ENCODE results near the gene CST8.
A peak's percentile ranks its signal among the peaks of the same experiment; 100 is the strongest.

Gene CST8

DNA sequence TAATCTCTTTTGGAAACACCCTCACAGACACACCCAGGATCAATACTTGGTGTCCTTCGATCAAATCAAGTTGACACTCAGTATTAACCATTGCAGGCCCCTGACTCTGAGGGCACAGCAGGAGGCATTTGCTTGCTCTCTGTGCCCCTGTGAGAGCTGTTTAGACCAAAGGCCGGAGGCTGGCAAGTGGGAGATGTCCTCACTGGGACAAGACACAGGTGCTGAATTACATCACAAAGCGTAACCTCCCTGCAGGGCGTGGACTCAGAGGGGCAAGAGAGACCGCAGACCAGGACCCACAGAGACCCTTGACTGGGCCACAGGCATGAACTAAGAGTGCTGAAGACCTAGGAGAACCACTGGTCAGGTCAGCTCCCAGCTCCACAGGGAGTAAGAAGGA is at the start of gene CST8:
TSS of gene CST8 (plus strand) at position 301 of the 400 bp plus-strand sequence. CDS start 551 bp downstream, outside the sequence.
- DNase-seq (ENCODE audit: low read depth in 2 of 2) = no peak
- no peak within 1 kb of the TSS for H3K4me3 ChIP-seq (replicated peaks in 1 of 2; ENCODE audit: low read depth in 2 of 2, low read length in 2 of 2)
- TF ChIP-seq CTCF (IDR thresholded peaks at IDR 0.05; ENCODE audit: low read depth, low read length) = no peak

GRCh38 chr20:23441850-23442313 is 49.0 kb upstream of the CST8 start:
- peak; percentile 85 to 89 for DNase-seq (ENCODE audit: low read depth in 2 of 2)
- peak; percentile 90 for TF ChIP-seq CTCF (IDR thresholded peaks at IDR 0.05; ENCODE audit: low read depth, low read length)
- no peak overlapping the region for H3K4me3 ChIP-seq (replicated peaks in 1 of 2; ENCODE audit: low read depth in 2 of 2, low read length in 2 of 2)

DNA sequence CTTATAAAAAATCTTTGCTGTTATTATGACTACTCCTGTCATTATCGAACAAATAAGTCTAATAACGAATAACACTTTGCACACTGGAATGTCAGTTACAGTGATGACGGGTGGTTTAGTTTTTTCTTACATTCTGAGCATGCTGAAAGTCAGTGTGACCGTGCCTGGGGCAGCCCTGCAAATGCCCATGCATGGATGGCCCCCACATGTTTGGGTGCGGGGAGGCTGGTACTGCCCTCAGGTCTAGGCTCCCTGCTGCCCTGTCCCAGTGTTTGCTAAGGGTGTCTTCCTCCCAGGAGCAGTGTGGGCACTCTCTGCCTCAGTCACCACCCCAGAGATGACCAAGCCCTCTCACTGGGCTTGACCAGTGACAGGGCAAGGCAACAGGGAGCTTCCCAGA is 48.5 kb upstream of the CST8 start:
- TF ChIP-seq CTCF (IDR thresholded peaks at IDR 0.05; ENCODE audit: low read depth, low read length) = no peak
- DNase-seq (ENCODE audit: low read depth in 2 of 2) = no peak

DNA sequence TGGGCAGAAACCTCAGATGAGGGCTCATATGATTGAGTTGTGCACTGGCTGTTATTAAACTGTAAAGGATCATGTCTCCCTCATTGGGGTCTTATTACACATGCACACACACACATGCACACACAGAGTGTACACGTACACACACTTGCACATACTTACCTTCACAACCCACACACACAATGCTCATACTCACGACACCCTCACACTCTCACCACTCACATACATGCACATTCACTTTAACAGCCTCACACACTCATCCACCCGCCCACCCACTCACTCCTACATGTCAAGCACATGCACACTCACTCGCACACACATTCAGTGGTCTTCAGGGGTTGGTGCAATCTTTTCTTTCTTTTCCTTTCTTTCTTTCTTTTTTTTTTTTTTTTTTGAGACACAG is 46.1 kb upstream of the CST8 start:
- no peak overlapping the region for H3K4me3 ChIP-seq (replicated peaks in 1 of 2; ENCODE audit: low read depth in 2 of 2, low read length in 2 of 2)
- no peak for DNase-seq (ENCODE audit: low read depth in 2 of 2)
- TF ChIP-seq CTCF (IDR thresholded peaks at IDR 0.05; ENCODE audit: low read depth, low read length) = no peak

More for the DNA sequence above, 48.5 kb upstream of the CST8 start:
- H3K4me3 ChIP-seq (replicated peaks in 1 of 2; ENCODE audit: low read depth in 2 of 2, low read length in 2 of 2) = no peak overlapping the region

DNA sequence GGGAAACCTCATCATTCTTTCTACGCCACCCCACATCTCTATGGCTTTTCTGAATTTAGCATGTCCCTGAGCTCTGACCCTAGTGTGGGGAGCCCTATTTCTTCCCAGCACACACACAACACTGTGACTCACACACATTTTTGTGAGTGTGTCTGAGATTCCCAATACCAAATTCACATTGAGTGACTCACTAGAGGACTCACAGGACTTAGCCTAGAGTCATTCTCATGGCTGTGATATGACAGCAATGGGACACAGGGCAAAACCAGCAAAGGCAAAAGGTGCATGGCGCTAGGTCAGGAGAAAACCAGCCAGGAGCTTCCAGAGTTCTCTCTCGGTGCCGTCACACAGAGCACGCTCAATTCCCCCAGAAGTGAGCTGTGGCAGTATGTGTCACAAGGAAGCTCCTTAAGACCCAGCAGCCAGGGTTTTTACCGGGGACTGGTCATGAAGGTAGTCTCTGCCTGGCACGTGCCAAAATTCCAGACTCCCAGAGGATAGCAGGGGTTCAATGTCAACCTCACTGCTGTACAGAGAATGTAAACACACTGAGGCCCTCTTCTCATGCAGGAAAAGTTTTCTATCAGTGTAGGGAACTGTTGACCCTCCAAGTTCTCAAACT is 45.2 kb upstream of the CST8 start:
- peak; percentile 38 to 90 for DNase-seq (ENCODE audit: low read depth in 2 of 2)
- no peak for TF ChIP-seq CTCF (IDR thresholded peaks at IDR 0.05; ENCODE audit: low read depth, low read length)
- no peak overlapping the region for H3K4me3 ChIP-seq (replicated peaks in 1 of 2; ENCODE audit: low read depth in 2 of 2, low read length in 2 of 2)

DNA sequence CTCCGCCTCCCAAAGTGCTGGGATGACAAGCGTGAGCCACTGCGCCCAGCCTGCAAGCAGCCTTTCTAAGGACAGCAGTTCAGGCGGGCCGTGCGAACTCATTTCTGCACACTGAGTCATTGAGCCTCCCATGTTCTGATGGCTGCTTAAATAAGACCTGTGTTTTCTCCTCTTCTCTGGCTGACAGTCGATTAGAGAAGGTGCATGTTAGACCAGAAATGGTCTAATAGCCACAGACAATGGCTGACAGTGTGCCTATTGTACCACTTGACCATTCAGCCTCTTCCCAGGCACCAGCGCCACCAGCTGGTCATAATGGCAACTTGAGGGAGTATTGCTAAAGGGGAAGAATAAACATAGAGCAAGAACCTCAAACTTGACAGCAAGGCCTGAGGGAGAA is 44.4 kb upstream of the CST8 start:
- peak; percentile 63 to 65 for DNase-seq (ENCODE audit: low read depth in 2 of 2)

More for the DNA sequence above, 44.4 kb upstream of the CST8 start:
- peak; percentile 68 for TF ChIP-seq CTCF (IDR thresholded peaks at IDR 0.05; ENCODE audit: low read depth, low read length)
- H3K4me3 ChIP-seq (replicated peaks in 1 of 2; ENCODE audit: low read depth in 2 of 2, low read length in 2 of 2) = no peak overlapping the region

Measured in cardiac fibroblast (primary cell).